M059J (cell line): Measurements from ENCODE around the gene IFI27L1. TPM values are rescaled to one million over a fixed set of nuclear protein-coding genes. Genes with fewer than 3 reads are reported as not detected.

Source experiments
- DNase-seq: peaks from one replicate; pipeline ENCODE4 v3.0.0-alpha.2; 2012; ENCODE audit warnings: low read depth
- total RNA-seq: library from RNA; depleted of rRNA; stranded (reverse); fragments of >200 nt; shearing (Covaris generic); gene quantifications from 2 replicates; pipeline ENCODE4 v1.2.3, GENCODE V29; 2014; rRNA removed

The IFI27L1 gene, protein sequence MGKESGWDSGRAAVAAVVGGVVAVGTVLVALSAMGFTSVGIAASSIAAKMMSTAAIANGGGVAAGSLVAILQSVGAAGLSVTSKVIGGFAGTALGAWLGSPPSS
- 18.7 and 19.3 TPM in 2 replicates for total RNA-seq

DNA sequence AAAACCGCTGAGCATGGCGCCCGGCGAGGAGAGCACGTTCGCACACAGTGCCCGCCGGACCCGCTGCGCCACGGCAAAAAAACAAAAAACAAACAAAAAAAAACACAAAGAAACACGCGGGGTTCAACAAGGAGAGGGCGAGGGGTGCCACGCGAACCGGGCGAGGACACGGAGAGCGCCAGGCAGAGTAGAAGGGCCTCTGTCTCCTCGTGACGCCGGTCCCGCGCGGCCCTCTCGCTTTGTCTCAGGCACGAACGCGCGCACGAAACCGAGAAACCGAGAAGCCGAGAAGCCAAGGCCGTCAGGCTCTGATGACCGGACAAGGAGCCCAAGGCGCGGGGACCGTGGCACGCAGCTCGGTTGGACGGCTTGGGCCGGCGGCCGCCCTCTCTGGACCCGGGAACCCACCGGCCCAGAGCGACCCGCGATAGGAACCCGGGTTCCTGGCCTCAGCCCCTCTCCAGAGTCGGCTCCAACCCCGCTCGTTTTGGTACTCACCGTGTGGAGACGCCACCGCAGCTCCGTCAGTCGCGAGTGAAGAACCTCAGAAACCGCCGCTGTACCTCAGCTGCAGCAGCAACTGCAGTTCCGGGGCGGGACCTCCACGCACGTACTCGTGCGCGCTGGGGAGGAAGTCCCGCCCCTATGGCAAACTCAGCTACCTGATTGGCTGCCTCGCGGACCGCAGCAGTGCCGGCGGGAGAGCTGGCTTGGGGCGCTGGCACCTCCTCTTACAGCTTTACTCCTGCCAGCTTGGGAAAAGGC, at the start of gene IFI27L1, which contains the start of gene DDX24:
Gene IFI27L1 (plus strand): TSS at position 690 of the 765 bp plus-strand sequence. CDS start 15,628 bp downstream, outside the sequence.
Gene DDX24 (minus strand): TSS at position 582 of the 765 bp plus-strand sequence. CDS start 1,460 bp downstream, outside the sequence.
- peak; percentile 87 for DNase-seq

DNA sequence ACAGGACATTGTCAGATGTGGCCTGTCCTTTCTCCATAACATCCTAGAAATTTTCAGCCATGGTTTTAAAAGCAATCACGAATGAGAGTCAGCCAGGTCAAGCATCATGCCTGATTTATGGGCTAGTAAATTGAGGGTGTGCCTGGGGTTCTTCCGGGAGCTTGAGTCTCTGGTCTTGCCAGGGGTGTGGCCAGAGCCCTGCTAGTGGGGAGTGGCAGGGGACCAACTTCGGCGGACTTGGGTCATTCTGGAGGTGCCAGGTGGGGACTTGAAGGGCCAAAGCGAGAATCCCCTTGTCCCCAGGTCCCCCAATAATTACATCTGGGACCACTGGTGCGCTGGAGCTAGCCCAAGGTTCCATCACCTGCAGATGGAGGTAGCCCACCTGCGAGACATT, 49.2 kb upstream of the IFI27L1 start:
- DNase-seq, result no peak

GRCh38 chr14:94034886-94035285, 46.2 kb upstream of the IFI27L1 start:
- DNase-seq, result no peak

DNA sequence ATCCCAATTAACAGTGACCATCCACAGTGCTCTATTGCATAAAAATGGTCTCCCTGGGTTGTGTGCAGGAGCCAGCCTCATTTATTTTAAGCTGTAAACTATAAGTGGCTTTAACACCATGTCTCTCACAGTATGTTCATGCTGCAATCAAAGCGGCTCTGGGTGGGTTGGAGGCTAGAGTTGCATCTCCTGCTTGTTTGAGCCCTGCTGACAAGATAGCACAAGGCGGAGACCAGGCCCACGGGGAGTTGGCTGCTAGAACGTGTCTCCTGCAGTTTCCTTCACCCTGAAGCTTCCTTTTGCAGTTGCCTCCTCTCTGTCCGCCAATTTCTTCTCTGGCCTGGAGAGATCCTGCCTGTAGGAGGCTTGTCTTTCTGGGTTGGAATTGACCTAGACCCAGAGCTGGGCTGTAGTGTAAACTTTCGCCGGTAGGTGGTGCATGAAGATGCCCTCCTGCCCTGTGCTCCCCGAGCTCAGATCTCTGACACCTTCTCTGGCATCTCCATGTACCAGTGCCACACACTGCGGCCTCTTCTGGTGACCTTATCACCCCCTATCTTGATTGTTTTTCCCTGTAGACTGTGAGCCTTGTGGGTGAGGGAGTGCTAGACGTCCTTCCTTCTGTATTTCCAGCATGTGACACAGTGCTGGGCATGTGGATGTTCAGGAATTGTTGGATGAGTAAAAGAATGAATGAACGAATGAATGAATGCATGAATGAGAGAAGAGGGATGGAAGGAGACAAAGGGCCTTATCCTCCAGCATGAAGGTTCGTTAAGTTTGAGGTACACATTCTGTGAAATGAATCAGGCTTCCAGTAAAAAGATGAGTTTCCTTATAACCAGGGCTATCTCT, 44.6 kb upstream of the IFI27L1 start:
- DNase-seq, result peak; percentile 61

- DNase-seq, result no peak
Measured at GRCh38 chr14:94037954-94038353, 43.2 kb upstream of the IFI27L1 start.

DNA sequence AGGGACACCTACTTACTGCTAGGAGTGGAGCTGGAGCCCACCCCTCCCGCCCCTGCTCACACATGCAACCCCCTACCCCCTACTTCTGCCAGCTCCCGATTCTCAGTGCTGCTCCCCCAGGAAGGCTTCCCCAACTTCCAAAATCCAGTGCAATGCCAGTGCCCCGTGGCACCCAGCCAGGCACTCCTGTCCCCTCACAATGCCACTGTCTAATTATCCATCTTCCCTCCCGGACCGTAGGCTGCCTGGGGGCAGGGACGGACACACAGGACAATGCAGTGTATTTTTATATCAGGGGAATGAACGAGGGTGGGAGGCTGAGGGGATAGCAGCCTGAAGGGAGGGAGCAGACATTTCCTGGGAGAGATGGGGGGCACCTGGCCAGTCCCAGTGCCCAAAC, 42.6 kb upstream of the IFI27L1 start:
- no peak for DNase-seq

GRCh38 chr14:94038921-94039629, 42.0 kb upstream of the IFI27L1 start:
- DNase-seq, result no peak

GRCh38 chr14:94040247-94040646, 40.9 kb upstream of the IFI27L1 start:
- no peak for DNase-seq

GRCh38 chr14:94040796-94041195, 40.3 kb upstream of the IFI27L1 start:
- no peak for DNase-seq

GRCh38 chr14:94041551-94042346, 39.4 kb upstream of the IFI27L1 start:
- DNase-seq, result no peak

DNA sequence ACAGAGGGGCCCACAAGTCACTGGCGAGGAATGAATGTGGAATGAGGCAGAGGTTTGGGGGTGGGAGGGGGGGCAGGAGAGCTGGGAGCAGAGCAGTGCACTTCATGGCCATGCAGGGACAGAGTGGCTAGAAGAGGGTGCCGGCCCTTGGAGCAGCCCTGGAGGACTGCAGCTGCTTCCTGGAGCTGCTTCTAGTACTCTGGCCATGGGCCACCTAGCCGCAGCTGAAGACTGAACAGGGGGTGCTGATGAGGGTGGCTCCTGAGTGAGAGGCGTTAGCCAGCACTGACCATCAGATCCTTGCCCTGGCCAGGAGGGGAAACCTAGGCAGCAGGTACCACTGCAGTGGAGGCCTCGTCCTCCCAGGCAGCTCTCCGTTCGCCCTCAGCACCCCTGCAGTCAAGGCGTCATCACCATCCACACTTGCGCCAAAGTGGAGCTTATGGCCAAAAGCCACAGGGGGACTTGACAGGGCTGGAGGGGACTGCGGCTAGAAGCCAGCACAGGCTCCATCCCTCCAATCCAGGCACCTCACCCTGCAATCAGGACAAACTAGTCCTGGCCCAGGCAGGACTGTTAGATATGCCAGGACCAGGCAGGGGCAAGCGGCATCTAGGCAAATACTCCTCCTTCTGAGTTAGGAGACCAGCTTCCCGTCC, 38.5 kb upstream of the IFI27L1 start:
- no peak for DNase-seq

GRCh38 chr14:94043111-94043755, 37.9 kb upstream of the IFI27L1 start:
- DNase-seq, result no peak

DNA sequence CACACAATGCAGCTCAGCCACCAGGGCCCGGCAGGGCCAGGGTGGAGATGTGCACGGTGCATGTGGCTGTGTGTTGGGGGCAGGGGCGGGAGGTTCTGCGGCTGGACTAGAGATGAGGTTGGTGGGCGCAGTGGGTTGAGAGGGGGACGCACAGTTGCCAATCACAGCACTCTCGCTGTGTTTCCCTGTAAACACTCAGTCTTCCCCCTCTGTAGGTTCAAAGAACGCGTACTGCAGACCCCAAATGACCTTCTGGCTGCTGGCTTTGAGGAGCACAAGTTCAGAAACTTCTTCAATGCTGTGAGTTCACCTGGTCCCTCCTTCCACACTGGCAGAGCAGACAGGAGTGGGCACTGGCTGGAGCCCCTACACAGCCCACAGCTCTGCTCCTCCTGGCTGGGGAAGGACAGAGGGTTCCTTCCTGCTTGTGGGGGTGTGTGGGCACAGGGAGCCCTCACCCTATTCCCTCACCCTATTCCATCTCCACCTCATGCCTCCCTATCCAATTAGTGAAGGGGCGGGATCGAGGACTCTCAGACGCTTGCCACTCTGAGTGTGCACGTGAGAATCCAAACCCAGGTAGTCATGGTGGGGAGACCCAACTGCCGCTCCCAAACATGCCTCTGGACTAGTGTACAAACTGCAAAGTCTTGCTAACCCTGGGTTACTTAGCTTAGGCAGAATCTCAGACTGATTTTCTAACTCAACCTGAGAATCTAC, 37.2 kb upstream of the IFI27L1 start:
- no peak for DNase-seq

DNA sequence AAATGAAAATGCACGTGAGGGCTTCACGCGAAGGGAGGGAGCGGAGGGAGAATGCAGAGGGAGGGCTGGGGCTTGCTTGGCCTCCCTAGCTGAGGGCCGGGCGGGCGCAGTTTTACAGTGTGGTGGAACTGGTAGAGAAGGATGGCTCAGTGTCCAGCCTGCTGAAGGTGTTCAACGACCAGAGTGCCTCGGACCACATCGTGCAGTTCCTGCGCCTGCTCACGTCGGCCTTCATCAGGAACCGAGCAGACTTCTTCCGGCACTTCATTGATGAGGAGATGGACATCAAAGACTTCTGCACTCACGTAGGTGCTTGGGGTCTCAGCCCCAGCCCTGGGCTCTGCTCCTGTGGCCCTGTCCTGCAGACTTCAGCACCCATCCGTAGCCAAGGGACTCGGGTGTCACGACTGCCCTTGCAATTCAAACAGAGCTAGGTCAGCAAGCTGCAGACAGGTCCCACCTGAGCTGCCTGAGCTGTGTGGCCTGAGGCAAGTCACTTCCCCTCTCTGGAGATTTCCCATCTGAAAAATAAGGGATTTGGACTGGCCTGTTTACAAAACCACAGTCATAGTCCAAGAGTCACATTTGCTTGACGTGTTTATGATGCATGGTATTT, 36.5 kb upstream of the IFI27L1 start:
- no peak for DNase-seq

GRCh38 chr14:94045101-94045500, 36.0 kb upstream of the IFI27L1 start:
- no peak for DNase-seq

DNA sequence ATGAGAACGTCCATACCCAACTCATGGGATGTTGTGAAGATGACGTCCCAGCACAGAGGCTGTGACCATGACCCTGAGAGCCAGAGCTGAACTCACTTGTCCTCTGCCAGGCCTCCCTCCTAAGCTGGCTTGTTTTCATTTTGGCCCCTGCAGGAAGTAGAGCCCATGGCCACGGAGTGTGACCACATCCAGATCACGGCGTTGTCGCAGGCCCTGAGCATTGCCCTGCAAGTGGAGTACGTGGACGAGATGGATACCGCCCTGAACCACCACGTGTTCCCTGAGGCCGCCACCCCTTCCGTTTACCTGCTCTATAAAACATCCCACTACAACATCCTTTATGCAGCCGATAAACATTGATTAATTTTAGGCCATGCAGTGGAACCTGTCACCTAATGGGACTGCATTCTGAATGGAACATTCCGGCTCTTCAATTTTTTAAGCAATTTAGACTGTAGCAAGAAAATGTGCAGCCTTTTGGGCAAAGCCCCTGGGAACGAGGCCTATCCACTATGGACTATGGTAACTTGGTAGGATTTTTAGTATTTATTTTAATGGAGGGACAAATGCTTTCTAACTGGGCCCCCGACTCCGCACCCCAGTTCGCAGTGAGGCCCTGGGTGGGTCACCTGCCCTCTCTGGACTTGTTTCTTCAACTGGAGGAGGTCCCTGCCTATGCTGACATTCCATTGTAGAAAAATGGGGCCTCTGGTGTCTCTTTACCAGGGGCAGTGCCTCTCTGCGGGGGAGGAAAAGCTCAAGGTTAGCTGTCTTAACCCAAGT, 35.4 kb upstream of the IFI27L1 start:
- no peak for DNase-seq

DNA sequence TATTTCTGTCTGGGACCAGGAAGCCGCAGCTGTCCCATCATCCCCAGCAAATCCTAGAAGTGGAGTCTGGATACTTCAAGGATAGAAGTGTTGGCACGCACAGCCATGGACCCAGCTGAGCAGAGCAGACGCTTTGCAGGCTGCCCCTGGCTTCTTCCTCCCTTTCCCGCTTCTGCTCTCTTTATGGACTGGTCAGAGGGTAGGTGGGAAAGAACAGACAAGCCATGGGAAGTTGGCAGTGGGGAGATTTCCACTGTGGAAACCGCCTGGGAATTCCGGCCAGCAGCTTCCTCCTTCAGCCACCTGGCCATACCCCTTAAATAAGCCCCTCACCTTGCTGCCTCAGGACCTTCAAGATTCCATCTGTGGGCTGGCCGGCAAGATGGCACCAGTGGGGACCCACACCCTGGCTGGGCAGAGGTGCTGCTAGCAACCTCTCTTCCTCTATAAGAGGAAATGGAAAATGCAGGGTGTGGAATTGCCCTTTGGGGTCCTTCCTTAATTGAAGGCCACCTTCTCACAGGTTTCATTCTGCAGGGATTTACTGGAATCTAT, 34.3 kb upstream of the IFI27L1 start:
- DNase-seq, result no peak

- no peak for DNase-seq
Measured at GRCh38 chr14:94047581-94047980, 33.5 kb upstream of the IFI27L1 start.
